PC-3 (cell line): ENCODE results near the gene GCSH.

Experiments used
- CTCF ChIP-seq: fragments of 300-600 bp; sonication (generic); conservative IDR thresholded peaks from 2 replicates; pipeline ENCODE4 v1.5.1; 2017; ENCODE audit warnings: antibody characterized with exemption, low read depth, mild to moderate bottlenecking, low read length
- EZH2 ChIP-seq: fragments of 300-600 bp; sonication (generic); IDR thresholded peaks from one replicate; pipeline ENCODE4 v1.6.1; 2017; ENCODE audit warnings: antibody characterized with exemption, mild to moderate bottlenecking, low read length; ENCODE audit not compliant: unreplicated experiment
- EZH2phosphoT487 ChIP-seq: fragments of 300-600 bp; sonication (generic); IDR thresholded peaks from 2 replicates; pipeline ENCODE4 v1.6.1; 2018; ENCODE audit warnings: mild to moderate bottlenecking, antibody characterized with exemption, low read length, borderline replicate concordance

DNA sequence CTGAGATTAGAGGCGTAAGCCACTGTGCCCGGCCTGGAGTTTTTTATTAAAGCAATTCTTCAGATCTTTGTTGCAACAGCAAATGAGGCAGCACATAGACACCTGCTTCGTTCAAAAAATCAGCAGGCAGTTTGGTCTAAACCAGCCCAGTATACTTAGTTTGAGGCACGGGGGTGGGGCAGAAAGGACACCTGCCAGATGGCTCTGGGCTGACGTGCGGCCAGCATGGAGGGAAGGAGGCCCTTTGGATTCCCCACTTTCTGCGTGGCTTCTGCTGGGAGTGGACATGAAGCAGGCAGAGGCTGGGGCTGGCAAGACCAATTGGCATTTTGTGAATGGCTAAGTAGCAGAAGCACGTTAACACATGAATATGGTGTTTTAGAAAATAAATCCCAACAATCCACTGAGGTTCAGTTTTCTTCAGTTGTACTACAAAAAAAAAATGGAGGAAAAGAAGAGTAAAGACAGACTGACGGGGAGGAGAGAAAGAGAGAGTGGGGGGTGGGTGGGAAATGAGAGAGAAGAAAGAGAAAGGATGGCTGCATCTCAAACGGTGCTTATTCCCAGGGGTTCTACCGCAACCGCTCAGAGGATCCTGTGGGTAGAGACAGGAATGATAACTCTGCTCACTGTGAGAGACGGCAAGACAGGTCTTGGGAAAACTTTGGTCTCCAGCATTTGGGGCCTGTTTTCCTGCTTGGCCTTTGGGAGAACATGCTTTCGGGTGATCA lies 35.5 kb downstream of the GCSH start:
- TF ChIP-seq CTCF (no peak), EZH2 (no peak), EZH2phosphoT487 (no peak)
